BJ (cell line): ENCODE data around the gene RNF166. TPM values are rescaled to one million over a fixed set of nuclear protein-coding genes. Genes with fewer than 3 reads are reported as not detected.

Source experiments
- CTCF ChIA-PET: fragments of 350-600 bp; formaldehyde crosslinking; extraction: SDS; loops from one replicate; lab custom pipeline; 2021; ENCODE audit warnings: antibody characterized with exemption, inconsistent platforms; lab: Yijun Ruan, JAX
- POLR2A ChIA-PET: fragments of 300-600 bp; sonication (Branson Sonifier 250); formaldehyde crosslinking; extraction: SDS; loops from one replicate; lab custom pipeline; 2021; ENCODE audit warnings: antibody characterized with exemption; lab: Charles Lee
- DNase-seq: peaks from one replicate; pipeline ENCODE4 v3.0.0-alpha.2; 2011; ENCODE audit warnings: low read depth
- H3K27me3 ChIP-seq: 2 replicates; pipeline ENCODE4 v1.6.0; 2011; ENCODE audit warnings: low read length; ENCODE audit not compliant: control insufficient read depth, insufficient read depth
- H3K36me3 ChIP-seq: 2 replicates; pipeline ENCODE4 v1.5.1; 2011; ENCODE audit warnings: low read length; ENCODE audit not compliant: control insufficient read depth, insufficient read depth
- H3K4me3 ChIP-seq: 2 replicates; pipeline ENCODE4 v1.5.1; 2011; ENCODE audit warnings: low read depth, mild to moderate bottlenecking, control low read depth, low read length
- CTCF ChIP-seq: IDR thresholded peaks from 2 replicates; pipeline ENCODE4 v1.5.1; 2011; ENCODE audit warnings: low read depth, mild to moderate bottlenecking, control low read depth, inconsistent platforms, low read length, moderate library complexity; ENCODE audit not compliant: insufficient read depth
- polyA plus RNA-seq: library from polyadenylated mRNA; depleted of rRNA; stranded (reverse); fragments of >200 nt; gene quantifications from 2 replicates; pipeline ENCODE4 v1.2.3, GENCODE V29; 2011

The RNF166 gene
- polyA plus RNA-seq, 1 experiment = 11.9 TPM

GRCh38 chr16:88713054-88713453, 6.8 kb upstream of the RNF166 start:
- no peak overlapping the region for H3K4me3 ChIP-seq
- DNase-seq = no peak
- POLR2A ChIA-PET = no interaction called here
- no peaks in the 10 kb centered on the region for H3K27me3 ChIP-seq
- peaks cover 35% of the 10 kb centered on the region for H3K36me3 ChIP-seq
- CTCF ChIA-PET = no interaction called here
- no peak for TF ChIP-seq CTCF

GRCh38 chr16:88712362-88712979, 6.3 kb upstream of the RNF166 start:
- no peak for TF ChIP-seq CTCF
- CTCF ChIA-PET = no interaction called here
- POLR2A ChIA-PET = no interaction called here
- H3K4me3 ChIP-seq = no peak overlapping the region
- H3K27me3 ChIP-seq = no peaks in the 10 kb centered on the region
- no peak for DNase-seq
- H3K36me3 ChIP-seq = peaks cover 35% of the 10 kb centered on the region

GRCh38 chr16:88711750-88712340, 5.6 kb upstream of the RNF166 start:
- Histone ChIP-seq H3K27me3 (no peaks in the 10 kb centered on the region), H3K36me3 (peaks cover 32% of the 10 kb centered on the region), H3K4me3 (no peak overlapping the region)
- CTCF ChIA-PET = no interaction called here
- TF ChIP-seq CTCF = no peak
- POLR2A ChIA-PET = no interaction called here
- no peak for DNase-seq

GRCh38 chr16:88710556-88710955, 4.3 kb upstream of the RNF166 start:
- no peak for DNase-seq
- TF ChIP-seq CTCF = no peak
- Histone ChIP-seq H3K4me3 (no peak overlapping the region), H3K27me3 (no peaks in the 10 kb centered on the region), H3K36me3 (peaks cover 20% of the 10 kb centered on the region)
- ChIA-PET POLR2A (no interaction called here), CTCF (no interaction called here)

GRCh38 chr16:88706965-88707826, 988 bp upstream of the RNF166 start:
- no peak for TF ChIP-seq CTCF
- ChIA-PET POLR2A (no interaction called here), CTCF (interaction anchor here (1.2 to 1.4 kb wide), 4 partner anchors 10 to 38 kb away, joined by 3 to 4 read pairs (median 4); no protein-coding TSS in a partner anchor)
- peak overlapping the region; percentile 95 for H3K4me3 ChIP-seq
- H3K36me3 ChIP-seq = peaks cover 5% of the 10 kb centered on the region; the same call in 1 of the 2 replicates
- H3K27me3 ChIP-seq = no peaks in the 10 kb centered on the region
- no peak for DNase-seq
